Measurements from ENCODE around the gene CENATAC. TPM values are rescaled to one million over a fixed set of nuclear protein-coding genes. Genes with fewer than 3 reads are reported as not detected.
"Not testable (repeated sequence)": the region's sequence is repeated elsewhere in the genome, so short reads cannot be mapped to it uniquely, and the experiment has no call there.

CENATAC gene
- total RNA-seq, 2 donors from 2014 or later, result 11.9 to 19.0 TPM

DNA sequence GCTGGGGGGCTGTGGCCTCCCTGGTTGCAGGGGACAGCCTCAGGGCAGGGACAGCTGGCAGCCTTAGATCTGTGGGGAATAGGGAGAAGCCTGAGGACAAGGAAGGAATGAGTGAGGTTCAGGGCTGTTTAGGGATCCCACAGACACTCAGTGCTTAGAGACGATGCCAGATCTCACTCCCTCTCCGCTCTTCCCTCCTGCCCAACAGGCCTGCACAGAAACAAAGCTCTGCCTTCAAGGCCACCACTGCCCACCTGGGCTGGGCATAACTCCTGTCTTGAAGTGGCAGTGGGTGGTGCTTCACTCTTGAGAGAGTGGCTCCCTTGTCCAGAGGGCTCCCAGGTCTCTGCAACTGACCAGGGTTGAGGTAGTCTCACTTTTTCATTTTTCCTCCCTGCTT is 13.1 kb upstream of the CENATAC start:
- intact Hi-C loops (cut with DNase I), result no loop called here
- TF ChIP-seq CTCF (IDR thresholded peaks at IDR 0.05), result no peak

GRCh38 chr11:118988280-118988679 is 9.7 kb upstream of the CENATAC start:
- H3K9ac ChIP-seq (ENCODE audit: low read depth in 2 of 2, low read length in 2 of 2), result no peak overlapping the region
- no peaks in the 10 kb centered on the region for H3K36me3 ChIP-seq
- DNase-seq, result no peak
- H3K4me3 ChIP-seq, result no peak overlapping the region
- no peak for TF ChIP-seq CTCF (IDR thresholded peaks at IDR 0.05)
- intact Hi-C loops (cut with DNase I), result no loop called here
- no peak overlapping the region for H3K27ac ChIP-seq
- H3K4me1 ChIP-seq, result no peaks in the 10 kb centered on the region
- H3K9me3 ChIP-seq, result no peaks in the 10 kb centered on the region
- H3K27me3 ChIP-seq, result no peaks in the 10 kb centered on the region

More for the DNA sequence above, 13.1 kb upstream of the CENATAC start:
- no peaks in the 10 kb centered on the region for H3K4me1 ChIP-seq
- H3K4me3 ChIP-seq, result no peak overlapping the region
- no peak for DNase-seq
- H3K36me3 ChIP-seq, result no peaks in the 10 kb centered on the region
- no peak overlapping the region for H3K27ac ChIP-seq
- H3K9ac ChIP-seq (ENCODE audit: low read depth in 2 of 2, low read length in 2 of 2), result no peak overlapping the region
- no peaks in the 10 kb centered on the region for H3K27me3 ChIP-seq
- no peaks in the 10 kb centered on the region for H3K9me3 ChIP-seq

- H3K36me3 ChIP-seq; DNase-seq; H3K4me3 ChIP-seq; H3K27me3 ChIP-seq; intact Hi-C loops (cut with DNase I); H3K9ac ChIP-seq (ENCODE audit: low read depth in 2 of 2, low read length in 2 of 2); H3K27ac ChIP-seq; H3K9me3 ChIP-seq; H3K4me1 ChIP-seq: not testable (repeated sequence)
Observed at GRCh38 chr11:118991486-118992038, 6.4 kb upstream of the CENATAC start.

- H3K27ac ChIP-seq, result peak overlapping the region; percentile 60
- peak overlapping the region; percentile 96 for H3K4me3 ChIP-seq
- peak overlapping the region; percentile 45 to 88 for H3K9ac ChIP-seq (ENCODE audit: low read depth in 2 of 2, low read length in 2 of 2)
- H3K4me1 ChIP-seq, result peaks cover 9% of the 10 kb centered on the region
- no peaks in the 10 kb centered on the region for H3K27me3 ChIP-seq
- no peak for DNase-seq
- H3K36me3 ChIP-seq, result no peaks in the 10 kb centered on the region
- intact Hi-C loops (cut with DNase I), result no loop called here
- H3K9me3 ChIP-seq, result no peaks in the 10 kb centered on the region
- no peak for TF ChIP-seq CTCF (IDR thresholded peaks at IDR 0.05)
Observed at GRCh38 chr11:118996926-118997626, 862 bp upstream of the CENATAC start.

- H3K36me3 ChIP-seq, result no peaks in the 10 kb centered on the region
- H3K4me3 ChIP-seq, result peak overlapping the region; percentile 96
- H3K27me3 ChIP-seq, result no peaks in the 10 kb centered on the region
- H3K9ac ChIP-seq (ENCODE audit: low read depth in 2 of 2, low read length in 2 of 2), result peak overlapping the region; percentile 75 to 88
- intact Hi-C loops (cut with DNase I), result no loop called here
- no peaks in the 10 kb centered on the region for H3K9me3 ChIP-seq
- H3K27ac ChIP-seq, result peak overlapping the region; percentile 60
- H3K4me1 ChIP-seq, result peaks cover 9% of the 10 kb centered on the region
- DNase-seq, result no peak
- TF ChIP-seq CTCF (IDR thresholded peaks at IDR 0.05), result no peak
Observed at GRCh38 chr11:118998388-118998717, 415 bp downstream of the CENATAC start.

GRCh38 chr11:118998822-118999221 is 884 bp downstream of the CENATAC start:
- no peaks in the 10 kb centered on the region for H3K36me3 ChIP-seq
- peak overlapping the region; percentile 75 to 88 for H3K9ac ChIP-seq (ENCODE audit: low read depth in 2 of 2, low read length in 2 of 2)
- no peak for DNase-seq
- H3K4me3 ChIP-seq, result peak overlapping the region; percentile 96
- TF ChIP-seq CTCF (IDR thresholded peaks at IDR 0.05), result no peak
- intact Hi-C loops (cut with DNase I), result no loop called here
- no peaks in the 10 kb centered on the region for H3K9me3 ChIP-seq
- no peaks in the 10 kb centered on the region for H3K27me3 ChIP-seq
- no peak overlapping the region for H3K27ac ChIP-seq
- H3K4me1 ChIP-seq, result peaks cover 9% of the 10 kb centered on the region

All from colonic mucosa (tissue), 4 donors.